Karpas-422 (cell line): ENCODE measurements around the gene NAA10. TPM values are rescaled to one million over a fixed set of nuclear protein-coding genes. Genes with fewer than 3 reads are reported as not detected.
A peak's percentile ranks its signal among the peaks of the same experiment; 100 is the strongest.

Source experiments
- DNase-seq: peaks from one replicate; pipeline ENCODE4 v3.0.0-alpha.2; 2015
- H2AFZ ChIP-seq: fragments of 200-600 bp; sonication (generic); 2 replicates; pipeline ENCODE4 v1.6.1; 2014; ENCODE audit warnings: antibody characterized with exemption, low read length, mixed read lengths
- H3K27ac ChIP-seq: fragments of 200-600 bp; sonication (generic); 2 replicates; pipeline ENCODE4 v1.5.1; 2014; ENCODE audit warnings: mild to moderate bottlenecking, low read length, moderate library complexity
- H3K27me3 ChIP-seq: fragments of 200-600 bp; sonication (generic); 2 replicates; pipeline ENCODE4 v1.6.1; 2014; ENCODE audit warnings: low read length, mixed read lengths
- H3K36me3 ChIP-seq: fragments of 200-600 bp; sonication (generic); 2 replicates; pipeline ENCODE4 v1.6.1; 2014; ENCODE audit warnings: low read length, mixed read lengths; ENCODE audit not compliant: insufficient read depth
- H3K4me1 ChIP-seq: fragments of 200-600 bp; sonication (generic); 2 replicates; pipeline ENCODE4 v1.6.1; 2014; ENCODE audit warnings: mild to moderate bottlenecking, low read length, mixed read lengths
- H3K4me2 ChIP-seq: fragments of 200-600 bp; sonication (generic); 2 replicates; pipeline ENCODE4 v1.6.1; 2014; ENCODE audit warnings: low read length, low read depth, mild to moderate bottlenecking; ENCODE audit not compliant: poor library complexity, severe bottlenecking
- H3K4me3 ChIP-seq: fragments of 200-600 bp; sonication (generic); 2 replicates; pipeline ENCODE4 v1.5.1; 2014; ENCODE audit warnings: mild to moderate bottlenecking, antibody characterized with exemption, low read length, mixed read lengths
- H3K79me2 ChIP-seq: fragments of 200-600 bp; sonication (generic); 2 replicates; pipeline ENCODE4 v1.6.1; 2014; ENCODE audit warnings: mild to moderate bottlenecking, low read length, mixed read lengths
- H3K9ac ChIP-seq: fragments of 200-600 bp; sonication (generic); 2 replicates; pipeline ENCODE4 v1.6.0; 2014; ENCODE audit warnings: low read length
- H3K9me2 ChIP-seq: fragments of 200-600 bp; sonication (generic), shearing (Covaris generic); replicated peaks from 2 replicates; pipeline ENCODE4 v1.6.0; 2014; ENCODE audit warnings: mild to moderate bottlenecking, low read length, moderate library complexity; ENCODE audit not compliant: insufficient read depth
- H3K9me3 ChIP-seq: fragments of 300-700, 200-600 bp; sonication (generic); 2 replicates; pipeline ENCODE4 v1.6.1; 2014; ENCODE audit warnings: low read length, mixed read lengths
- H4K20me1 ChIP-seq: fragments of 200-600 bp; sonication (generic); 2 replicates; pipeline ENCODE4 v1.6.1; 2014; ENCODE audit warnings: mild to moderate bottlenecking, antibody characterized with exemption, low read length, low read depth; ENCODE audit not compliant: insufficient read depth
- total RNA-seq: library from RNA; depleted of rRNA; stranded (reverse); fragments of >200 nt; shearing (Covaris generic); gene quantifications from 2 replicates; pipeline ENCODE4 v1.2.3, GENCODE V29; 2014; ENCODE audit warnings: low replicate concordance

Gene NAA10
- total RNA-seq, 1 experiment from 2014 or later = 103 TPM

DNA sequence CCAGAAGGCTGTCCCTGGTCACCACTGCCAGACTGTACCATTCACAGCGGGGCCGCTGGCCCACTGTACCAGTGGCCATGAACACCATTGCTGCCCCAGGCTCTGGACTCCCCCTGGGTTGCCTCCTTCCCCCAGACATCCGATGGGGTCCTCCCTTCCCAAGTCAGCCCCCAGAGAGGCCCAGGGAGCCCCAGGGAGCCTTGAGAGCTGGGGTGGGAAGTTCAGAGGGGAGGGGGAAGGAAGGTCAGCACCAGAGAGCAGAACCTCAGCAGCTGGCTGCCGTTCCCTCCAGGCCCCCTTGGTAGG is 8.3 kb downstream of the NAA10 start:
- peak overlapping the region; percentile 84; the same call in 1 of the 2 replicates for H3K4me3 ChIP-seq
- H3K9ac ChIP-seq = peak overlapping the region; percentile 95
- H3K4me1 ChIP-seq = peaks cover 51% of the 10 kb centered on the region

DNA sequence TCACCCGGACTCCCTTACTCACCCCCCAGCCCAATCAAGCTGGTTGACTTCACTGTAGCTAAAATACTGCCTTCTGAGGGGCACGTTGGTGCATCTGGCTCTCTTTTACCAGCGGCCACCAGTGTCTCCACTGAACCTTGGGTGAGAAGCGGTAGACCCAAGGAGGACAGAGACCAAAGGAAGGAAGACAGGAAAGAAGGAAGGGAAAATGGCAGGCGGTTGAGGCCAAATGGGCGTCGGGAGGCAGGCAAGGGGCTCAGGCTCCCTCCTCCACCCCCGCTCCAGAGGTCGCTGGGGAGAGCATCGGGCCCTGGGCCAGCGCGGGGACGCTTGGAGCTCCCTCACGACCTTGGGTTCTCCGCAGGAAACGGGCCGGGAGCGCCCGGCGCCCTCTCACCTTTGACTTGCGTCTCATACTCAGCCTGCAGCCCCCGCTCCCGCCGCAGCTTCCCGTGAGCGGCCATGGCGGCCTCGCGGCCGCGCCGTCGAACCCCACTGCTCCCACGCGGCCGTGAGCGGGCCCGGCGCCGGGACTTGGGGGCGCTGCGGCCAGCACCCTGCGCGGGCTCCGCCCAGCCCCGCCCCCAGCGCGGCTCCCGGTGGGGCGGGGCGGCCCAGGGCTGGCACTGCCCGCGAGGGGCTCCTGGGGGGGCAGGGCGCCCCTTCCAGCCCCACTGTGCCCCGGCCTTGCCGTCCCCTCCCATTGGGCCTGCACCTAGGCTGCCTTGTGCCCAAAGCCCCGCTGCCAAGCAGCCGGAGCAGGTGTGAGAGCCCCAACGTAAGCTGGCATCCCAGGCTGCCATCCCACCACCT is 8.9 kb downstream of the NAA10 start, which contains the start of gene ARHGAP4:
TSS of gene ARHGAP4 (minus strand) at position 526 of the 813 bp plus-strand sequence. CDS start at position 464, 62 bp downstream.
- Histone ChIP-seq H3K79me2 (peaks cover 19% of the 10 kb centered on the region), H3K27me3 (no peaks in the 10 kb centered on the region)

More for the DNA sequence above, 8.3 kb downstream of the NAA10 start:
- Histone ChIP-seq H3K27me3 (no peaks in the 10 kb centered on the region), H3K79me2 (peaks cover 19% of the 10 kb centered on the region), H2AFZ (no peak overlapping the region), H4K20me1 (peaks cover 12% of the 10 kb centered on the region; the same call in 1 of the 2 replicates), H3K27ac (peak overlapping the region; percentile 99), H3K9me3 (no peaks in the 10 kb centered on the region), H3K9me2 (no peaks in the 10 kb centered on the region), H3K36me3 (no peaks in the 10 kb centered on the region), H3K4me2 (peak overlapping the region; percentile 78)
- DNase-seq = no peak

DNA sequence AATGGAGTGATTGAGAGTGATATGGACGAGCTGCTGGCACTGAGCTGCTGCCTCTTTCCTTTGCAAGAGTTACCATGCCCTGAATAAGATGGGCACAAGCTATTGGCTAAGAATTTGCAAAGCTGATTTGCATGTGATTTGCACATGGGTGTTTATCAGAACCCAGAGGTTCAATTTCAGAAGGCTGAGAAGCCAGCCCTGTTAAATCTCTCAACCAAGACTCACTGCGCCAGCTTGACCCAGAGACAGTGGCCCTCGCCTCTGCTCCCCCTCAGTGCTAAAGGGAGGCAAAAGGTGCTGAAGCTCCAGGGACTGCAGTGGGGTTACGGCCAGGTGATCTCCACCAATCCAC is 9.5 kb downstream of the NAA10 start:
- peaks cover 46% of the 10 kb centered on the region for H3K4me1 ChIP-seq
- H3K9me2 ChIP-seq = no peaks in the 10 kb centered on the region
- no peaks in the 10 kb centered on the region for H3K36me3 ChIP-seq
- no peak overlapping the region for H2AFZ ChIP-seq
- peak overlapping the region; percentile 84 for H3K4me3 ChIP-seq
- peak overlapping the region; percentile 78 for H3K4me2 ChIP-seq
- peaks cover 14% of the 10 kb centered on the region; the same call in 1 of the 2 replicates for H4K20me1 ChIP-seq
- peak; percentile 91 for DNase-seq
- H3K79me2 ChIP-seq = peaks cover 19% of the 10 kb centered on the region
- no peaks in the 10 kb centered on the region for H3K27me3 ChIP-seq
- H3K9ac ChIP-seq = peak overlapping the region; percentile 95
- peak overlapping the region; percentile 99 for H3K27ac ChIP-seq
- H3K9me3 ChIP-seq = no peaks in the 10 kb centered on the region

More for the DNA sequence above, 8.9 kb downstream of the NAA10 start, which contains the start of gene ARHGAP4:
- H3K9ac ChIP-seq = peak within 1 kb of the TSS; percentile 95
- no peak within 1 kb of the TSS for H2AFZ ChIP-seq
- DNase-seq = peak; percentile 88
- no peaks in the 10 kb centered on the region for H3K9me2 ChIP-seq
- H3K4me3 ChIP-seq = peak within 1 kb of the TSS; percentile 84
- peak within 1 kb of the TSS; percentile 99 for H3K27ac ChIP-seq
- H3K9me3 ChIP-seq = no peaks in the 10 kb centered on the region
- H3K4me2 ChIP-seq = peak within 1 kb of the TSS; percentile 78
- H3K36me3 ChIP-seq = no peaks in the 10 kb centered on the region
- H4K20me1 ChIP-seq = peaks cover 14% of the 10 kb centered on the region; the same call in 1 of the 2 replicates
- peaks cover 48% of the 10 kb centered on the region for H3K4me1 ChIP-seq

DNA sequence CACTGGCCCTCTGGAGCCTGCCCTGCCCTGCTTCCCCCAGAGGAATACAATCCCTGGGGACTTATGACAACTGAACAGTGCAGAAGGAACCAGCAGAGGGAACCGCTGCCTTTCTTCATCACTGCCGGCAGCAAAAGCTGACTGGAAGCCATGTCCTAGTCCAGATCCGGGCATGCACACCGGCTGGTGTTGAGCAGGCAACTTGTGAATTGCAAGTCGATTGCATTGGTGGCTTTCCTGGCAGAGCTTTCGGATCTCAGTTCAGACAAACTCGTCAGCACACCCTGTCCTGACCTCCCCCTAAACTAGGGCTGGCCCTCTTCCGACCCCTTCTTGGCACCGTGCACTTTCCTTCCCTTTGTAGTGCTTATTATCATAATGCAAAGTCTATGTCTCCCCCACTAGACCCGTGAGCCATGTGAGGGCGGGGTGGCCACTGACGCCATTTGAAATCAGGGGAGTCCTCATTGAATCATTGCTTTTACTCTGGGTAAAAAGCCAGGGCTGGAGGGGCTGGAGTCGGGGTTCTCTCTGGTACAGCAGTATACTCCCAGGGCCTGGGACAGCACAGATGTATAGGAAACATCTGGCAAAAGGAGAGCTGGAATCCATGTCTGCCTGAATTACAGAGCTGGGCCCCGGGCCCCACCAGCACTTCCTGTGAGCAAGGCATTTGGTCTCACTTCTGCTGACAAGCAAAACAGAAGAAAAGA is 10.5 kb downstream of the NAA10 start:
- no peaks in the 10 kb centered on the region for H3K36me3 ChIP-seq
- peak overlapping the region; percentile 84 for H3K4me3 ChIP-seq
- H3K79me2 ChIP-seq = peaks cover 19% of the 10 kb centered on the region
- no peak overlapping the region for H2AFZ ChIP-seq
- DNase-seq = peak; percentile 73
- H3K9me2 ChIP-seq = no peaks in the 10 kb centered on the region
- H3K4me1 ChIP-seq = peaks cover 38% of the 10 kb centered on the region
- H3K27ac ChIP-seq = peak overlapping the region; percentile 99
- peak overlapping the region; percentile 78 for H3K4me2 ChIP-seq
- H3K9ac ChIP-seq = peak overlapping the region; percentile 69
- H4K20me1 ChIP-seq = peaks cover 14% of the 10 kb centered on the region; the same call in 1 of the 2 replicates
- no peaks in the 10 kb centered on the region for H3K27me3 ChIP-seq
- H3K9me3 ChIP-seq = no peaks in the 10 kb centered on the region

DNA sequence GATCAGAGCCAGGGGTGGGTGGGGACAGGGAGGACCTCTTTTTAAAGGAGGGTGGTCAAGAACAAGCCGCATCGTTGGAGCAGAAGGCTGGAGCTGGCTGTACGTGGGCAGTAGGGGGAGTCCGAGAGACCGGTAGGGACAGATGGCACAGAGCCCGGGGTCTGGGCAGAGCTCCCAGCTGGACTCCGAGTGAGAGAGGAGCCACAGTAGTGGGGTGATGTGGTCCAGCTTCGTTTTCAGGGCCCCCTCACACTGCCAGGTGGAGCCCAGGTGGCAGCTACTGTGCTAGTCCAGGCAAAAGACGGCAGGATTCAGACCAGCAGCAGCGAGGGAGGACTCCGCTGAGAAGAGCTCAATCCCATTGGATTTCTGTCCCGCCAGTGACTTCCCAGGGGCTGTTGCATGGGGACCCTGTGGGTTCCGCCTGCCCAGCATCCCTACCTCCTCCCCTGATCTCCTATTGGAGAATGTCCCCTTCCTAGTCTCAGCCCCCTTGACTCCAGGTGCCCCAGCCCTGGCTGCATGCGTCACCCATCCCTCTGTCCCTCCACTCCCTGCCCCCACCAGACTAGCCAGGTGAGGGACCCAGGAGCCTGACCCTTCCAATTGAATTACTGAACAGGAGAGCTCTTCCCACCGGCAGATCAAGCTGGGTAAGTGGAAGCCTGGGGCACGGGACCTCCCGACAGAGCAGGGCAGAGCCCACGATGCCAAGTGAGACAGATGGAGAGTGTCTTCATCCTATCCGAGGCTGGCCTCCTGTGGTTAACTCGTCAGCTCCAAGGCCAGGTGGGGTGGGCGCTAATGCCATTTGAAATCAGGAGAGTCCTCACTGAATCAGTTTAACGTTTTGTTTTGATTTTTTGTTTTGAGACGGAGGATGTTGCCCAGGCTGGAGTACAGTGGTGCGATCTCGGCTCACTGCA is 11.6 kb downstream of the NAA10 start:
- Histone ChIP-seq H3K9me3 (no peaks in the 10 kb centered on the region), H3K4me3 (no peak overlapping the region), H3K9me2 (no peaks in the 10 kb centered on the region), H3K27me3 (no peaks in the 10 kb centered on the region), H2AFZ (no peak overlapping the region), H4K20me1 (peaks cover 14% of the 10 kb centered on the region; the same call in 1 of the 2 replicates), H3K27ac (no peak overlapping the region), H3K36me3 (no peaks in the 10 kb centered on the region), H3K79me2 (peaks cover 19% of the 10 kb centered on the region), H3K4me1 (peaks cover 33% of the 10 kb centered on the region), H3K4me2 (no peak overlapping the region), H3K9ac (no peak overlapping the region)
- DNase-seq = no peak

DNA sequence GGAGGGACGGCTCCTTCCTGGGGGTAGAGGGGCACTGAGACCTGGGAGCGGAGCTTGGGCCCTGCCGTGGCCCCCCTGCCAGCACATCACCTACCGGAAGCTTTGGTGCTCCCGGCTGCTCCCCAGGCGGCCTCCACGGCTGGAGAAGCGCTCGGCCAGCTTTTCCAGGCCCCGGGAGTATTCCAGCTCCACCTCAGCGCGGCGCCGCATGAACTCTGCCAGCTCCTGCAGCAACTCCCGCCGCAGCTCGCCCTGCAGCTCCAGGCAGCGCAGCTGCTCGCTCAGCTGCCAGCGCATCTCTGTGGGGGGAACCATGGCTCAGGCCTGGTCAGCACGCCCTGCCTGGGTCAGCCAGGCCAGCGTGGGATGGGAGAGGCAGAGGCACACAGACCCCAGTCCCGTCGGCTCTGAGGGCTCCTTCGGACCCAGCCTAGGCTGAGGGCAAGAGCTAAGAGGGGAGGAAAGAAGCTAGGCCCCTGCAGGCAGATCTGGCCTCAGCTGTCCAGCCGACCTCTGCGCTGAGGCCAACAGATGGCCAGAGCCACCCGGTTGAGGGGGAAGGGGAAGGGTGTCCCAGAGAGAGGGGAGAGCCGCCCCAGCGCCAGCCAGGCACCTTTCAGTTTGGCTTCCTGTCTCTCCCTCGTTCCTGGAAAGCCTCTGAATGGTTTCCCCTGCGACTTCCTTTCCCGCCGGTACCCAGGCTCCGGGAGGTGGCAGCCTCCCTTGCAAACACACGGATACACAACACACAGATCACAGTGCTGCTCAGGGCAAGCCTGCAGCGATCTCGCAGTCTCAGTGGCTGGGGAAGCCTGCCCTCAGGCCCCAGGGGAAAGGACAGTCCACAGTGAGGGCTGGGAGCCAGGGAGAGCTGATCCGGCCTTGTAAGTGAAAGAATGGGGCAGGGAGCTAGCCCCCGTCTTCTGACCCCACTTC is 13.1 kb downstream of the NAA10 start:
- Histone ChIP-seq H3K4me3 (no peak overlapping the region), H3K9me2 (no peaks in the 10 kb centered on the region), H3K79me2 (peaks cover 19% of the 10 kb centered on the region), H3K9ac (no peak overlapping the region), H2AFZ (no peak overlapping the region), H4K20me1 (peaks cover 14% of the 10 kb centered on the region; the same call in 1 of the 2 replicates), H3K4me1 (peaks cover 22% of the 10 kb centered on the region), H3K27me3 (no peaks in the 10 kb centered on the region), H3K27ac (no peak overlapping the region), H3K36me3 (no peaks in the 10 kb centered on the region), H3K9me3 (no peaks in the 10 kb centered on the region), H3K4me2 (no peak overlapping the region)
- DNase-seq = no peak

DNA sequence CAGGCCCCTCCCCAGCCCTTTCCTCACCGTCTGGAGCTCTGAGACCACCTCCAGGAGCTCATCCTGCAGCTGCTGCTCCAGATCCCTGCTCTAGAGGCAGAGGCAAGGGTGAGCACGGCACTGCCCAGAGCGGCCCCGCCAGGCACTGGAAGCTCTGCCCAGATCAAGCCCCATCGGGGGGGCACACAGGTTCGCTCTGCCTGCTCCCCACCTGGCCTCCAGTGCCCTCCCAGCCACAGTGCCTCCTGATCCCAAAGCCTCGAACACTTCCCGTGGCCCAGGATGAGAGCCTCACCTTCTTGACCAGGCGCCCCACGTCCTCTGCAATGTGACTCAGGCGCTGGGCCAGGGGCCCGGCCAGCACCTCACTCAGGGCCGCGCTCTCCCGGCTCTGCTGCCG is 13.8 kb downstream of the NAA10 start:
- no peaks in the 10 kb centered on the region for H3K9me2 ChIP-seq
- H3K4me3 ChIP-seq = no peak overlapping the region
- H3K4me1 ChIP-seq = peaks cover 18% of the 10 kb centered on the region
- no peak overlapping the region for H3K4me2 ChIP-seq
- H3K79me2 ChIP-seq = peaks cover 19% of the 10 kb centered on the region
- no peak overlapping the region for H3K27ac ChIP-seq
- no peaks in the 10 kb centered on the region for H3K27me3 ChIP-seq
- H3K36me3 ChIP-seq = no peaks in the 10 kb centered on the region
- peaks cover 14% of the 10 kb centered on the region; the same call in 1 of the 2 replicates for H4K20me1 ChIP-seq
- no peaks in the 10 kb centered on the region for H3K9me3 ChIP-seq
- DNase-seq = no peak
- H2AFZ ChIP-seq = no peak overlapping the region
- no peak overlapping the region for H3K9ac ChIP-seq
